Spleen (tissue), 7 donors: ENCODE measurements around the gene TIE1.

Experiments
- CTCF ChIP-seq, 11 experiments: fragments of 200-600 bp in 7 of 11; fragments of 450-650 bp in 4 of 11; sonication (generic) in 4 of 11; IDR thresholded peaks in 8 of 11; conservative IDR thresholded peaks in 3 of 11; 1 replicate in 7 of 11; 2 replicates in 4 of 11; pipeline versions ENCODE4 v1.4.0 to v1.8.0; 2016 to 2021; ENCODE audit warnings: antibody characterized with exemption in 11 of 11, inconsistent platforms in 4 of 11, mild to moderate bottlenecking in 1 of 11
- POLR2A ChIP-seq, 3 donors: fragments of 450-650 bp; IDR thresholded peaks; one replicate each; pipeline ENCODE4 v1.5.1; 2017; ENCODE audit warnings: antibody characterized with exemption in 3 of 3, mild to moderate bottlenecking in 1 of 3
- POLR2AphosphoS5 ChIP-seq, 3 donors: sonication (generic); formaldehyde crosslinking; IDR thresholded peaks; one replicate each; pipeline ENCODE4 v1.5.1; 2017; ENCODE audit warnings: antibody characterized with exemption in 3 of 3
- donor health status: DM: no; HTN: no; CAD: no; lungs with moderate emphysema.
- donor health status: DM: no; HTN: no; CAD: no.
- donor health status: DM: no; HTN: no; CAD: no.

GRCh38 chr1:43352351-43352705, 51.5 kb downstream of the TIE1 start:
- TF ChIP-seq POLR2AphosphoS5 (IDR thresholded peaks at IDR 0.05) (no peak), CTCF (IDR thresholded peaks at IDR 0.05 in 8 of 11, conservative IDR thresholded peaks at IDR 0.05 in 3 of 11) (no peak), POLR2A (IDR thresholded peaks at IDR 0.05) (no peak)
